ENCODE results near the gene CYP26B1.

The CYP26B1 gene

DNA sequence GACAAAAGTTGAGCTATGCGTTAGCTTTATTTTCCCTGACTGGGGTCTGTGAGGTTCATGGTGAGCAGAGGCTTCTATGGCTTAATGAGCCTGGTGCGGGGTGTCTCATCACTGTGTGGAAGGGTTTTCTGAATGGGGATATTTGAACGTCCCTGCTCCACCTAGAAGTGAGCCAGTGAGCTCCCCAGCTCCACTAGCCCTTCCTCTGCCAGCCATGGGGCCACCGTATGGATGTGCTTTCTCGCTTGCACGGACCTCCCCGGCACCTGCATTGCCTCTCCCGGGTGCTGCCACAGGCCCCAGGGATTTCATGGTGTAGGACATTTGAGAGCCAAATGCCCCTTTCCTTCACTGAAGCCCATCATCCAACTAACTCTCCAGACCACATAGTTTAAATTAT is 37.8 kb downstream of the CYP26B1 start:
- no peak overlapping the region for H3K4me3 ChIP-seq (ENCODE audit: low read depth, low read length)
- TF ChIP-seq, protein P1, sequence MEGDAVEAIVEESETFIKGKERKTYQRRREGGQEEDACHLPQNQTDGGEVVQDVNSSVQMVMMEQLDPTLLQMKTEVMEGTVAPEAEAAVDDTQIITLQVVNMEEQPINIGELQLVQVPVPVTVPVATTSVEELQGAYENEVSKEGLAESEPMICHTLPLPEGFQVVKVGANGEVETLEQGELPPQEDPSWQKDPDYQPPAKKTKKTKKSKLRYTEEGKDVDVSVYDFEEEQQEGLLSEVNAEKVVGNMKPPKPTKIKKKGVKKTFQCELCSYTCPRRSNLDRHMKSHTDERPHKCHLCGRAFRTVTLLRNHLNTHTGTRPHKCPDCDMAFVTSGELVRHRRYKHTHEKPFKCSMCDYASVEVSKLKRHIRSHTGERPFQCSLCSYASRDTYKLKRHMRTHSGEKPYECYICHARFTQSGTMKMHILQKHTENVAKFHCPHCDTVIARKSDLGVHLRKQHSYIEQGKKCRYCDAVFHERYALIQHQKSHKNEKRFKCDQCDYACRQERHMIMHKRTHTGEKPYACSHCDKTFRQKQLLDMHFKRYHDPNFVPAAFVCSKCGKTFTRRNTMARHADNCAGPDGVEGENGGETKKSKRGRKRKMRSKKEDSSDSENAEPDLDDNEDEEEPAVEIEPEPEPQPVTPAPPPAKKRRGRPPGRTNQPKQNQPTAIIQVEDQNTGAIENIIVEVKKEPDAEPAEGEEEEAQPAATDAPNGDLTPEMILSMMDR (conservative IDR thresholded peaks at IDR 0.05; ENCODE audit: low read depth, low read length) = no peak
- DNase-seq (ENCODE audit: low read depth) = no peak

DNA sequence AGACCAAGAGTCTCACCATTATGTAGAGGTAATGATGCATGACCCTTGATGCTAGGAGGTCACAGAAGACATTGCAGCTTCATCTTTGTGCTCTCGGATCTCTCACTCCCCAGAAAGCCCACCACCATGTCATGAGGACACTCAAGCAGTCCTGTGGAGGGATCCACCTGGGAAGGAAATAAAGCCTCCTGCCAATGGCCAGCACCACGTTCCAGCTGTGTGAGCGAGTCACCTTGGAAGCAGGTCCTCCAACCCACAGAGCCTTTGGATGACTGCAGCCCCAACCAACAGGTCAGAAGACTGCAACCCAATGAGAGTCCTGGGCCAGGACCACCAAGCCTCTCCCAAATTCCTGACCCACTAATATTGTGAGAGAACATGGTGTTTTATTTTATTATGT is 38.4 kb downstream of the CYP26B1 start:
- H3K4me3 ChIP-seq (ENCODE audit: low read depth, low read length) = no peak overlapping the region
- no peak for DNase-seq (ENCODE audit: low read depth)
- TF ChIP-seq, protein P1 (conservative IDR thresholded peaks at IDR 0.05; ENCODE audit: low read depth, low read length) = no peak

DNA sequence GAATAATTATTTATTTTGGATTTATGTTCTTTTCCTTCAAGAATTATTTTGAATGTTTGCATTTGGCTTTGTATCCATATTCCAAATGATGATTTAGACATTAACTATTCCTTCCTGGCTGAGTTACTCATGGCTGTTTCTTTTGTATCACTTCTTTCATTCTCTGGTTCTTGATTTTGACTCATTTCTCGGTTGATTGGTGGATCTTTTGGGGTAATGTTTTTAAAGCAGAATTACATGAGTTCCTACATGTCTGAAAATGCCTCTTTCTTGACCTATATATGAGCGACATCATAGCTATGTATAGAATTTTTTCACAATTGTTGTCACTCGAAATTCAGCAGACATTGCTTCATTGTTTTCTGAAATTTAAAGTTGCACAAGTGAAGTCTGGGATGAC is 39.5 kb downstream of the CYP26B1 start:
- DNase-seq (ENCODE audit: low read depth) = no peak
- no peak overlapping the region for H3K4me3 ChIP-seq (ENCODE audit: low read depth, low read length)
- TF ChIP-seq, protein P1 (conservative IDR thresholded peaks at IDR 0.05; ENCODE audit: low read depth, low read length) = no peak

- no peak overlapping the region for H3K4me3 ChIP-seq (ENCODE audit: low read depth, low read length)
- TF ChIP-seq, protein P1 (conservative IDR thresholded peaks at IDR 0.05; ENCODE audit: low read depth, low read length) = no peak
- DNase-seq (ENCODE audit: low read depth) = no peak
Measured at GRCh38 chr2:72106978-72107377, 40.7 kb downstream of the CYP26B1 start.

DNA sequence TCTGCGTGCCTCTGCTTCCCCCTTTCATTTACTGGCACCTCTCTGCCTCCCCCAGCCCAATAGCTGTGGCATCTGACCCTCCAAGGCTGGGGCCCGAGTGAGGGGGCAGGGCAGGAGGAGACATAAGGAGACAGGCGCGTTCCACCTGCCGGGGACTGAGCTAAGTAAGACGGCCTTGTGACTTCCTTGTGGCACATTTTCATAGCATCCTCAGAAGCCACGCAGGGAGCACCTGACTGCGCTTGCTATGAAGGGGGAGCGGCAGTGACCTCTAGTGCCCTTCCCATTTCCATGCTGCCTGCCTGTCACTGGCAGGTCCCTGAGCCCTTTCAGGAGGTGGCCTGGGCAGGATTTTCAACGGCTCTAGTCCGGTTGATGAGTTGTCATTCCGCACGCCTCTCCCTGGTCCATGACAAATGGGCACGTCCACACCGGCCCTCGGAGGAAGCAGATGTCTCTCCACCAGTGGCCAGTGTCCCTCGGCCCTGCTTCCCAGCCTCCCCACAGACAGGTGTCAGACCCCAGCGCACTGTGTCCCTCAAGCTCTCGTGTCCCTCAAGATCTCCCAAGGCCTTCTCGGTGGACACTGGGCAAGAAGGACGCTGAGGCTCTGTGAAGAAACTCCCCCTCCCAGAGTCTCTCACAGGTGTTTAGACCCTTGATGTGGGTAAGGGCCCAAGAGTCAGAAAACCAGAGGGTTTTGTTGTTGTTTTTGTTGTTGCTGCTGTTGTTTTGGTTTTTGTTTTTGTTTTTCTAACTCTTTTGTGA is 42.7 kb downstream of the CYP26B1 start:
- DNase-seq (ENCODE audit: low read depth) = no peak
- no peak overlapping the region for H3K4me3 ChIP-seq (ENCODE audit: low read depth, low read length)
- TF ChIP-seq, protein P1 (conservative IDR thresholded peaks at IDR 0.05; ENCODE audit: low read depth, low read length) = no peak

- H3K4me3 ChIP-seq (ENCODE audit: low read depth, low read length) = no peak overlapping the region
- no peak for DNase-seq (ENCODE audit: low read depth)
- TF ChIP-seq, protein P1 (conservative IDR thresholded peaks at IDR 0.05; ENCODE audit: low read depth, low read length) = no peak
Measured at GRCh38 chr2:72103690-72104089, 44.0 kb downstream of the CYP26B1 start.

DNA sequence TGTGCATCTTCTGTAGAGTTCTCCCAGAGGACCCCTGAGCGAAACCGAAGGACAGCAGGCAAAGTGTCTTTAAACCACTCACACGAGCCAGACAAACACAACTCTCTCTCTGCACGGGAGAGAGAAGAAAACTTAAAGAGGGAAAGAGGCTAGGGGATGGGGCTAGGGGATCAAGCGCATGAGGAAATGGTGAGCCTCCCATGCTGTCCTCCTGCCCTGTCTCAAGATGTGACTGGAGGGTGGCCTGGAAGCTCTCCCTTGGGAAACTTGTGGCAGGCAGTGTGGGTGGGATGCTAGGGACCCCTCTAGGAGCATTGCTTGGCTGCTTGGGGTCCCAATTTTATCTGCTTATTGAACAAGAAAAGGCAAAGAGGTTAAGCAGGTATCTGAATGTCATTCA is 44.5 kb downstream of the CYP26B1 start:
- TF ChIP-seq, protein P1 (conservative IDR thresholded peaks at IDR 0.05; ENCODE audit: low read depth, low read length) = no peak
- no peak for DNase-seq (ENCODE audit: low read depth)
- H3K4me3 ChIP-seq (ENCODE audit: low read depth, low read length) = no peak overlapping the region

Data from choroid plexus epithelial cell (primary cell).